Occipital lobe (tissue), 2 donors: ENCODE results near the gene ATP11A. TPM values are rescaled to one million over a fixed set of nuclear protein-coding genes. Genes with fewer than 3 reads are reported as not detected.

Source experiments
- DNase-seq: peaks from one replicate; lab custom pipeline; 2025; lab: John Stamatoyannopoulos, UW
- total RNA-seq: library from RNA; depleted of rRNA; stranded (reverse); fragments of >200 nt; gene quantifications from one replicate; pipeline ENCODE4 v1.2.3, GENCODE V29; 2014

The ATP11A gene
- total RNA-seq, 1 donor from 2014 or later: 6.7 TPM

DNA sequence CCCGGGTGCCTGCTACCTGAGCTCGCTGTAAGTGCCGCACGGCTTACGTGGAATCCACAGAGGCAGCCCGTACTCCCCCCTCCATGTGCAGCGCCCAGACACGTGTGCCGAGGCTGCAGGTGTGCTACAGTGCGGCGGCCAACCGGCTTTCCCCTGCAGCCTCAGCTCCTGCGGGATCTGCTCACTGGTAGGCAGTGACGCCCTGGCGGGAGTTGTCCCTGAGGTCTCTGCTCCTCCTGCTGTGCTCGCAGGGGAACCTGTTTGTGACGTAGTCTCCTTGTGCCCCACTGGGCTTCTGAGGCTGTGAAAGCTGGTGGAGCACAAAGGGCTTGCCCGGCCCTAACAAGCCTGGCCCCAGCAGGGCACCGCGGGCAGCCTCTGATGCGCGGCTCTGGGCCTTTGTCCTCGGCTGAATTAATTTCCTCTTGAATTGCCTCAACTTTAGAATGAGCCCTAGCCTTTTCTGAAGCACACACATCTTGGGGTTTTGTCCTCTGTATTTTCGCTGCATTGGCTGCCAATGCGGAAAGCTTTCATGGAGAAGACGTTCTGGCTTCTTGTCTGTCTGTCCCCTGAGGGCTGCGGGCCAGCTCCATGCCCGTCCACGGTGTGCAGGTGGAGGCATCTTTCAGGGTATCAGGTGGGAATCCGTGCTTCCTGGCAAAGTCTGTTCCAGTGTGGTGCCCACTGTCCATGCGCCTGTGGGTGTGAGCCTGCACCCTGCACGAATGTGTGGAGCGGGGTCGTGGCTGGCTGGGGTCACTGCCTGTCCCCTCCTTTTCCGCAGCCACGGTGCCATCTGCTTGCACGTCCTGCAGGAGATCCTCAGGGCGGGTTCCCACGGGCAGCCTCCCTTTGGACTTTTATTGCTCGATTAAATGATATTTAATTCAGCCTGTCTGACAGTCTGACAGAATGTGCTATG is 201.9 kb downstream of the ATP11A start:
- no peak for DNase-seq

- no peak for DNase-seq
These were observed 202.8 kb downstream of the ATP11A start for GRCh38 chr13:112892426-112893206.

- DNase-seq: no peak
These were observed 203.3 kb downstream of the ATP11A start for GRCh38 chr13:112893207-112893569.

DNA sequence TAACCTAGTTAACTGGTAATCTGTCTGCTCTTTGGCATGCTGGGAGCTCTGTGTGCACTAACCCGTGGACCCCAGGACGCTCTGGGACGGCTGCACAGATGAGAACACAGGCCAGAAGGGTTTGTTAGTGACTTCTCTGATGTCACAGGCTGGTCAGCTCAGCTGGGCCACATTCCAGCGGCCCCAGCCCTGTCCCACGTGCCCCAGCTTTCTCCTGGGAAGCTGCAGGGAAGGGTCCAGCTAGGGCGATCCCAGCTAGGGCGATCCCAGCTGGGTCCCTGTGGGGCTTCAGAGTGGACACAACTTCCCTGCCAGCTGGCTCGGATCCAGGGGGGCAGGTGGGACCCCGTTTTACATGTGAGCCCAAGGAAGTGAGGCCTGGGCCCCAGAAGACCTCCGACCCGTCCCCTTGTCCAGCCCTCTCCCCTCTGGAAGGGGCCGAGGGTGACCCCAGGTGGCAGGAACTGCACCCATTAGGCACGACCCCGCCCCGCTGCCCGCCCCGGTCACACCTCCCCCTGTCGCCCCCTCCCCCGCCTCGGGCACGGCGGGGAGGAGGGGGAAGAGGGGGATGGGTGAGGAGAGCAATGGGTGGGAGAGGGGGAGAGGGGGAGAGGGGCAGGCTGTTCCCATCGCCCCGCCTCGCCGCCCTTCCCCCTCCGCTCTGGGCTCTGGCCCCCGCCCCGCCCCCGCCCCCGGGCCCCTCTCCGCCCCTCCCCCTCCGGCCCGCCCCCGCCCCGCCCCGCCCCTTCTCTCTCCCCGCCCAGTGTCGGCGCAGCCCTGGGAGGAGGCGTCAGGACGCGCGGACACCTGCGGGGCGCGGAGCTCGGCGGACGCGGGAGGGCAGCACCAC is 204.0 kb downstream of the ATP11A start:
- no peak for DNase-seq

- DNase-seq: no peak
These were observed 204.5 kb downstream of the ATP11A start for GRCh38 chr13:112894423-112894672.

DNA sequence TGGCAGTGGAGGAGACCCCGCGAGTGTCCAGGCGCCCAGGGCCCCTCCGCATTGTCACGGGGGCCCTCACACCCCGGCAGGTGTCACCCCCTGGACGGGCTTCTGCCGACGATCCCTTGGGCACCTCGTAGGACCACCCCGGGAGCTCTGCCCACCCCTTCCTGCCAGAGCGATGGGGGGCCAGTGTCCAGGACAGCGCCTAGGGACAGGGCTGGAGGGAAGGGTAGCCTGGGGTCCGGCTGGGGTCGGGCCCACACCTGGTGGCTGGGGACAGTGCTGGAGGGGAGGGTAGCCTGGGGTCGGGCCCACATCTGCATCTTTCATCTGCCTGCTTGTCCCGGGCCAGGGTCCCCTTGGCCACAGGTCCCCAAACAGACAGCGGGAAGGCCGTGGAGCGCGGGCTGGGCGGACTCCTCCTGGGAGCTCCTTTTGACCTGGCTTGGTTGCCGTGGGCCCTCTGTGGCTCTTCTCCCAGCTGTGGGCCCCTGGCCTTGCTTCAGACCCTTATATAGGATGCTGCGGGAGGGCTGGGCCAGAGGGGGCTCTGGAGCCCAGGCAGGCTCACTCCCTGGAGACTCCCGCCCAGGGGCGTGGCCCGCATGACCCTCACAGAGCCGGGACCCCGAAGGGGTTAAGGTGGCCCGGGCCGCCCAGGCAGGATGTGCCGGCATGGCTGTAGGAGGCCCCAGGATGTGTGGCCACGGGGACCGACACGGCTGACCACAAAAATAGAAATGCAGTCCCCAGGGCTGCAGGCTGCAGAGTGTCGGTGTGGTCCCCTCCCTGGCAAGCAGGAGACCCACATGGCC is 205.0 kb downstream of the ATP11A start:
- no peak for DNase-seq

DNA sequence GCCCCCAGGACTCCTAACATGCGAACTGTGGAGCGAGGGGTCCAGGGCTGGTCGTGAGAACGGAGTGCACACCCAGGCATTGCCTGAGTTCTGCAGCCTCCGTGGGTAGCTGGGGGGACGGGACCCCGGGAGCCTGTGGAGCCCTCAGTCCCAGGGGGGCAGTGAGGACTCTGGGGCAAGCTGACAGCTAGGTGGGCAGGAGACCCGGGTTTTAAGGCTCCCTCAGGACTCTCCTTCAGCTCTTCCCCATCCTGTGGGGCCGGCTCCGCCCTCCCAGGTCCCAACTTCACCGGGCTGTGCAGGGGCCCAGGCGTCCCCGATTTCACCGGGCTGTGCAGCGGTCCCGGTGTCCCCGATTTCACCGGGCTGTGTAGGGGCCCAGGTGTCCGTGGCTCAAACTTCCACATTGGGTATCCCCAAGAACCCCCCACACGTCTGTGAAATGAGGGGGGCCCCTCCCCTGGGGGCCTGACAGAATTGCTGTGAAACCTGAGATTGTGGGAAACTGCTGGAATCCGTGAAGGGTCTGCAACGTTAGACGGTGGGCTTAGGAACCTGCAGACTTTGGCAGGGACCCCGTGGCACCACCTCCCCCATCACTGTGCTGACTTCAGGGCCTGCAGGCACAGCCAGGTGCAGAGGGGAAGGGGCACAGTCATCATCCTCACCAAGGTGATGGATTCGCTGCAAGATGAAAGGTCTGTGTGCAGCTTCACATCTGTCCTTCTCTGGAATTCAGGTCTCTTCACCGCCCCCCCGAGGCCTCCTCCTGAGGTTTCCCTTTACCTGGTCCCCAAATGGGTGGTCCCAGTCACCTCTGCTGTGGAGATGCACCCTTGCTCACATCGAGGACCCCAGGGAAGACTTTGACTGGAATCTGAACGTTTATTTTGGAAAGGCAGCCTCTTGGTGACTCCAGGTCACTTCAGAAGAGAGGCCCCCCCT is 206.0 kb downstream of the ATP11A start:
- no peak for DNase-seq

GRCh38 chr13:112896736-112897602 is 207.1 kb downstream of the ATP11A start:
- DNase-seq: no peak

DNA sequence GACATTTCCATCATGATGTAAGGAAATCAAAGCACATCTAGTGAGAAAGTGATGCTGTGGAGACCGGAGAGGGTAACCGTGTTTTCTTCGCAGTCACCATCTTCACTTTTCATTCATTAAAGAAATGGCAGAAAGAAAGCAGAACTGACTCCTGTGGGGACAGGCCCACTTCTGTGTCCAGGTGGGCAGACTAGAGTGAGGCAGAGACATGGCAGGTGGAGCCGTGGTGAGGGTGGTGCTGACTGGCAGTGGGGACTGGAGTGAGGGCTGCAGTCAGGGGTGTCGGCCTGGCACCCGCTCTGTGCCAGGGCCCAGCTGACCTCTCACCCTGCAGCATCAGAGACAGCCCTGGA is 207.7 kb downstream of the ATP11A start:
- DNase-seq: no peak

DNA sequence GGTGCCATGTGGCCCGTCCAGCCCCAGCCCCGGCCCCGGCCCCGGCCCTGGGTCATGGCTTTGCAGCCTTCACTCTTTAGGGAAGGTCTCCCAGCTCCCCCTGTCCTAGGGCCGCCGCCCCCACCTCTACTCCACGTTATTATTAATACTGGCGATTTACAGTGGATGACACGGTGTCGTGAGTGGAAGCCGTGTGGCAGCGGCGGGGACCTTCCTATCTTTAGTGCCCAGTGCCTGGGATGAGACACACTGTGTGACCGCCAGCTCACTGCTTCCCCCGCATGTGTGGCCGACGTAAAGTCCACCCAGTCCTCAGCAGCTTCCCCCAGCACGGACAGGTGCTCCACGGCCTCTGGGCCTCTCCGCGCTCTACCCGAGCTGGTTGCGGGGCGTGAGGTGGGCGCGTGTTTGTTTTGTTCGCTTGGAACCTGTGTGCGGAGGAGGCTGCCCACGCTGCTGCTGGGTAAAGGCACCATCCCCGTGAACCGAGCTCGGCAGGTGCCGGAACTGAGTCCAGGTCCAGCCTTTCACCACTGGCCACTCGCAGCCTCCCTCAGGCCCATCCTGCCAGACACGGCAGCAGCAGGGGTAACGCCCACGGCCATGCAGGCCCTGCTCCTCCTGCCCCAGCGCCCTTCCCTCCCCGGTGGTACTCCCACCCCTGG is 208.2 kb downstream of the ATP11A start:
- no peak for DNase-seq

- DNase-seq: no peak
These were observed 208.9 kb downstream of the ATP11A start for GRCh38 chr13:112898621-112899280.

GRCh38 chr13:112899281-112900225 is 209.7 kb downstream of the ATP11A start:
- no peak for DNase-seq

- no peak for DNase-seq
These were observed 210.4 kb downstream of the ATP11A start for GRCh38 chr13:112900226-112900600.

GRCh38 chr13:112900691-112901091 is 210.9 kb downstream of the ATP11A start:
- DNase-seq: no peak

- DNase-seq: no peak
These were observed 212.3 kb downstream of the ATP11A start for GRCh38 chr13:112902101-112902651.

DNA sequence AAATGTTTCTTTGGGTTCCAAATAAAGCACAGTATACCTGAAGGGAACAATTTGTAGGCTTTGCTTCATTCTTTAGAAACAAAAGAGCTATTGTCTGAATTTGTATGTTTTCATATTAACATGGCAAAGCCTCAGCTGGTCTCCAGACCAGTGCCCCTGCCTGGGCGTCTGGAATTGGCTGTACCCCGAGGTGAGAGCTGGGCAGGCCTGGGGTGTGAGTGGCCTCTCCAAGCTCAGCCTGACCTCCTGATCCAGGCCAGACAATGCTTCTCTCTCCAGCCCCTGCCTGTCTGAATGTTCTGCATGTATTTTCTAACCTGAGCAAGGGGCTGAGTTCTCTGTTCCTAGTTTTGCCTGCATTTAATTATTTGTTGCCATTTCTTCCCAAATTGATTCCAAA is 212.8 kb downstream of the ATP11A start:
- no peak for DNase-seq
